ENCODE measurements around the gene MICAL3.

DNA sequence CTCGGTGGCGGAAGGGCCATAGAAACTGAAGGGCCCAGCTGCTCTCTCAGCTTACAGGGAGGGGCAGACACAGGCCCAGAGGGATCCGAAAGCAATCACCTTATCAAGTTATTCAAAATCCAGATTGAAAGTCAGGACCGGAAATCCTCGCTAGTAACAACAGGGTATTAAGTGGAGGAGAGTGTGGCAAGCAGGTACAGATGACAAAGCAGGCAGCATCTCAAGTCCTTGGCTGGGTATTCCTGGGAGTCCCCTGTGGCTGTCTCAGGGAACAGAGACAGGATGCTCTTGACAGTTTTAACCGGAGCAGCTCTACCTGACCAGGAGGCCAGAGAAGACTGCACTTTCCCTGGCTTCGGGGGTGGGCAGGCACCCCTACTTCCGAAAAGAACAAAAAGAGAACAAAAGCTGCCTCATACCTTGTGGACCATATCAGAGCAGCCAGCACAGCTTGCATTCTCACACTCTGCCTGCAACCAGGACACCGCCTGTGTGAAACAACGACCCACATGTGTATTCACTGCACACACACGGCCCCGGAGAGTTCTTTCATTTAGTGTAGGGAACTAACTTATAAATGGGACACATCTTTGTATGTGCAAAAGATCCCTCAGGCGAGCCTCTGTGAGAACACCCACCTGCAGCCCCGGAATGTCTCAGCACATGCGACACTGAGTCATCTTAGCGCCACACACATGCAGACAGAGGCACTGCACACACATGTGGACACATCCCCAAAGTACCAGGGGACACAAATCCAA is 78.3 kb downstream of the MICAL3 start:
- TF ChIP-seq POLR2AphosphoS5 (IDR thresholded peaks at IDR 0.05; ENCODE audit: low read depth, low read length) (no peak), SIN3A (IDR thresholded peaks at IDR 0.05; ENCODE audit: borderline replicate concordance, insufficient read depth, low read length) (no peak)
- TF ChIP-seq, protein P1, sequence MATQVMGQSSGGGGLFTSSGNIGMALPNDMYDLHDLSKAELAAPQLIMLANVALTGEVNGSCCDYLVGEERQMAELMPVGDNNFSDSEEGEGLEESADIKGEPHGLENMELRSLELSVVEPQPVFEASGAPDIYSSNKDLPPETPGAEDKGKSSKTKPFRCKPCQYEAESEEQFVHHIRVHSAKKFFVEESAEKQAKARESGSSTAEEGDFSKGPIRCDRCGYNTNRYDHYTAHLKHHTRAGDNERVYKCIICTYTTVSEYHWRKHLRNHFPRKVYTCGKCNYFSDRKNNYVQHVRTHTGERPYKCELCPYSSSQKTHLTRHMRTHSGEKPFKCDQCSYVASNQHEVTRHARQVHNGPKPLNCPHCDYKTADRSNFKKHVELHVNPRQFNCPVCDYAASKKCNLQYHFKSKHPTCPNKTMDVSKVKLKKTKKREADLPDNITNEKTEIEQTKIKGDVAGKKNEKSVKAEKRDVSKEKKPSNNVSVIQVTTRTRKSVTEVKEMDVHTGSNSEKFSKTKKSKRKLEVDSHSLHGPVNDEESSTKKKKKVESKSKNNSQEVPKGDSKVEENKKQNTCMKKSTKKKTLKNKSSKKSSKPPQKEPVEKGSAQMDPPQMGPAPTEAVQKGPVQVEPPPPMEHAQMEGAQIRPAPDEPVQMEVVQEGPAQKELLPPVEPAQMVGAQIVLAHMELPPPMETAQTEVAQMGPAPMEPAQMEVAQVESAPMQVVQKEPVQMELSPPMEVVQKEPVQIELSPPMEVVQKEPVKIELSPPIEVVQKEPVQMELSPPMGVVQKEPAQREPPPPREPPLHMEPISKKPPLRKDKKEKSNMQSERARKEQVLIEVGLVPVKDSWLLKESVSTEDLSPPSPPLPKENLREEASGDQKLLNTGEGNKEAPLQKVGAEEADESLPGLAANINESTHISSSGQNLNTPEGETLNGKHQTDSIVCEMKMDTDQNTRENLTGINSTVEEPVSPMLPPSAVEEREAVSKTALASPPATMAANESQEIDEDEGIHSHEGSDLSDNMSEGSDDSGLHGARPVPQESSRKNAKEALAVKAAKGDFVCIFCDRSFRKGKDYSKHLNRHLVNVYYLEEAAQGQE (IDR thresholded peaks at IDR 0.05; ENCODE audit: insufficient read depth in 1 of 2, low read depth in 2 of 2, low read length in 2 of 2): no peak

Data from PFSK-1 (cell line).